Measurements from ENCODE around the gene KRTAP19-6.
"Not testable (repeated sequence)": the region's sequence is repeated elsewhere in the genome, so short reads cannot be mapped to it uniquely, and the experiment has no call there.

KRTAP19-6 gene

GRCh38 chr21:30541764-30542163 lies at the start of gene KRTAP19-6:
TSS of gene KRTAP19-6 (minus strand) at chr21:30541864. CDS start at chr21:30541833, 31 bp downstream.
- no peak for DNase-seq

GRCh38 chr21:30590297-30590696 lies 48.6 kb upstream of the KRTAP19-6 start, which contains the start of gene KRTAP22-2:
TSS of gene KRTAP22-2 (minus strand) at chr21:30590397.
- no peak for DNase-seq

- DNase-seq = no peak
Measured at GRCh38 chr21:30582870-30583269, 41.2 kb upstream of the KRTAP19-6 start.

GRCh38 chr21:30580132-30580531 lies 38.5 kb upstream of the KRTAP19-6 start:
- no peak for DNase-seq

GRCh38 chr21:30579346-30579745 lies 37.7 kb upstream of the KRTAP19-6 start:
- DNase-seq = no peak

- no peak for DNase-seq
Measured at GRCh38 chr21:30577766-30578165, 36.1 kb upstream of the KRTAP19-6 start.

GRCh38 chr21:30567617-30568016 lies 26.0 kb upstream of the KRTAP19-6 start:
- DNase-seq = no peak

- no peak for DNase-seq
Measured at GRCh38 chr21:30563630-30564029, 22.0 kb upstream of the KRTAP19-6 start.

GRCh38 chr21:30563072-30563471 lies 21.4 kb upstream of the KRTAP19-6 start:
- no peak for DNase-seq

- no peak for DNase-seq
Measured at GRCh38 chr21:30561957-30562356, 20.3 kb upstream of the KRTAP19-6 start.

GRCh38 chr21:30561264-30561895 lies 19.7 kb upstream of the KRTAP19-6 start, which contains the start of gene KRTAP19-7:
TSS of gene KRTAP19-7 (minus strand) at chr21:30561314. CDS start at chr21:30561289, 25 bp downstream.
- DNase-seq = no peak

GRCh38 chr21:30555095-30555494 lies 13.4 kb upstream of the KRTAP19-6 start:
- DNase-seq = no peak

GRCh38 chr21:30552782-30553181 lies 11.1 kb upstream of the KRTAP19-6 start:
- no peak for DNase-seq

- no peak for DNase-seq
Measured at GRCh38 chr21:30518876-30519275, 22.8 kb downstream of the KRTAP19-6 start.

- DNase-seq = no peak
Measured at GRCh38 chr21:30515681-30516080, 26.0 kb downstream of the KRTAP19-6 start.

GRCh38 chr21:30505621-30506205 lies 36.0 kb downstream of the KRTAP19-6 start:
- DNase-seq = not testable (repeated sequence)

- DNase-seq = no peak
Measured at GRCh38 chr21:30502041-30502440, 39.6 kb downstream of the KRTAP19-6 start, which contains the start of gene KRTAP19-5. TSS of gene KRTAP19-5 (minus strand) at chr21:30502141. CDS start at chr21:30502090, 51 bp downstream.

- no peak for DNase-seq
Measured at GRCh38 chr21:30497065-30497464, 44.6 kb downstream of the KRTAP19-6 start, which contains the start of gene KRTAP19-4. TSS of gene KRTAP19-4 (minus strand) at chr21:30497165. CDS start at chr21:30497110, 55 bp downstream.

GRCh38 chr21:30491963-30492428 lies 49.7 kb downstream of the KRTAP19-6 start, which contains the start of gene KRTAP19-3:
TSS of gene KRTAP19-3 (minus strand) at chr21:30492013. CDS start at chr21:30491957, 56 bp downstream.
- no peak for DNase-seq

Data from NCI-H526 treated with DMSO at 0.1 percent for 48 hours (cell line).